ENCODE measurements around the gene LCNL1.

LCNL1 gene

DNA sequence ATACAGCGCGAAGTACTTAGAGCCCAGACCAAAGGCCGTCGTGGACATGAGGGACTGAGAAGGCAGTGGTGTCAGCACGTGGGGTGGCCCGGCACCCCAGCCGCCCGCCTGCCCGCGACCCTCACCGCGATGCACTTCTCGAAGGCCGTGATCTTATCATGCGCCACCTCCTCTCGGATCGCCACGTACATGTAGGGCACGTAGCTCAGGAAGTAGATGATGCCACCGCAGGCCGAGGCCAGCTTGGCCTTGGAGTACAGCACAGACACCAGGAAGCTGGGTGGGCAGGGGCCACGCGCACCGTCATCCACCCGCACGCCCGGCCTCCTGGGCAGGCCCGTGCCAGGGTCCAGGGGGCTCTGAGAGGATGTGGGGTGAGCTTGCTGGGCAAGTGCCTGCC, 34.3 kb downstream of the LCNL1 start:
- Histone ChIP-seq H3K36me3 (peaks cover 32% of the 10 kb centered on the region), H3K27ac (no peak overlapping the region), H3K9me3 (ENCODE audit: severe bottlenecking) (no peaks in the 10 kb centered on the region), H3K4me3 (ENCODE audit: low read depth, low read length) (no peak overlapping the region), H3K27me3 (ENCODE audit: insufficient read depth, low read depth, severe bottlenecking) (no peaks in the 10 kb centered on the region)
- TF ChIP-seq CTCF (IDR thresholded peaks at IDR 0.05; ENCODE audit: low read depth, low read length): no peak
- no peak for DNase-seq

GRCh38 chr9:137017791-137018497, 35.2 kb downstream of the LCNL1 start:
- no peak for TF ChIP-seq CTCF (IDR thresholded peaks at IDR 0.05; ENCODE audit: low read depth, low read length)
- no peak for DNase-seq
- Histone ChIP-seq H3K36me3 (peaks cover 29% of the 10 kb centered on the region), H3K4me3 (ENCODE audit: low read depth, low read length) (no peak overlapping the region), H3K9me3 (ENCODE audit: severe bottlenecking) (no peaks in the 10 kb centered on the region), H3K27me3 (ENCODE audit: insufficient read depth, low read depth, severe bottlenecking) (no peaks in the 10 kb centered on the region), H3K27ac (no peak overlapping the region)

GRCh38 chr9:137018761-137019559, 36.2 kb downstream of the LCNL1 start:
- Histone ChIP-seq H3K4me3 (ENCODE audit: low read depth, low read length) (no peak overlapping the region), H3K27me3 (ENCODE audit: insufficient read depth, low read depth, severe bottlenecking) (no peaks in the 10 kb centered on the region), H3K36me3 (peaks cover 29% of the 10 kb centered on the region), H3K9me3 (ENCODE audit: severe bottlenecking) (no peaks in the 10 kb centered on the region), H3K27ac (no peak overlapping the region)
- no peak for DNase-seq
- TF ChIP-seq CTCF (IDR thresholded peaks at IDR 0.05; ENCODE audit: low read depth, low read length): no peak

- TF ChIP-seq CTCF (IDR thresholded peaks at IDR 0.05; ENCODE audit: low read depth, low read length): no peak
- Histone ChIP-seq H3K4me3 (ENCODE audit: low read depth, low read length) (no peak overlapping the region), H3K9me3 (ENCODE audit: severe bottlenecking) (no peaks in the 10 kb centered on the region), H3K27ac (no peak overlapping the region), H3K36me3 (peaks cover 24% of the 10 kb centered on the region), H3K27me3 (ENCODE audit: insufficient read depth, low read depth, severe bottlenecking) (no peaks in the 10 kb centered on the region)
- DNase-seq: no peak
Measured at GRCh38 chr9:137019891-137020683, 37.3 kb downstream of the LCNL1 start.

DNA sequence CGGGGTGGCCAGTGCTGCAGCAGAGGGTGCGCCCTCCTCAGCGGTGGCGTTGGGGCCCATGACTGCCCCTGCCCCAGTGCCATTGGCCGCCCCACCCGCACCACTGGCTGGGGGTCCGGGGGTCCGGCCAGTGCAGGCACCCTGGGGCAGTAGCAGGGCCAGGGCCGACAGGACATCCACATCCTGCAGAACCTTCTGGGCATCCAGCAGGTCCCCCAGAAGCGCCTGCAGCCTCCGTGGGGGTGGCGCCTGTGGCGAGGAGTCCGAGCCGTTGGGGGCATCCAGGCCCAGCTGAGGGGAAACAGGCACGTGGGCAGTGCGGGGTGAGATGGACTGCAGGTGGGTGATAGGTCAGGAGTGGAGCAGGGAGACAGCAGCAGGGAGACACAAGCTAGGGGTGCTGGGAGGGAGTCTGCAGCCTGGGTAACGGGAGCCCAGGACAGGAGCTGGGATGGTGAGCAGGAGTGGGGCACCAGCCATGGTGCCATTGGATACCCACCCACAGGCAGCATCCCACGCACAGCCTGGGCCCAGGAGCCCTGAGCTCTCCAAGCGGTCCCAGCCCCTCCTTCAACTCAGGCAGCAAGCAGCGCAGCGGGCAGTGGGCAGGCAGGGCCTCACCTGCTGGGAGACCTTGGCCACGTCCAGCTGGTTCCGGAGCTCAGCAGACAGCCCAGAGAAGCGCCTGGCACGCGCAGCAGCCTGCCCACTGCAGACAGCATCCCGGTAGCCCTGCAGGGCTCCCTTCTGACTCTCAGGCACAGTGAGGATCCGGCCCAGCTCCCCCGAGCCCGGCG, 38.2 kb downstream of the LCNL1 start:
- Histone ChIP-seq H3K9me3 (ENCODE audit: severe bottlenecking) (no peaks in the 10 kb centered on the region), H3K27me3 (ENCODE audit: insufficient read depth, low read depth, severe bottlenecking) (no peaks in the 10 kb centered on the region), H3K36me3 (peaks cover 19% of the 10 kb centered on the region), H3K4me3 (ENCODE audit: low read depth, low read length) (no peak overlapping the region), H3K27ac (no peak overlapping the region)
- TF ChIP-seq CTCF (IDR thresholded peaks at IDR 0.05; ENCODE audit: low read depth, low read length): no peak
- no peak for DNase-seq

All from WERI-Rb-1 (cell line).